Psoas muscle (tissue), 8 donors: ENCODE data around the gene MXI1. TPM values are rescaled to one million over a fixed set of nuclear protein-coding genes. Genes with fewer than 3 reads are reported as not detected.

Experiments used
- ATAC-seq, 4 donors: fragments of 200-7000 bp; cut with Tn5 transposase; one replicate each; pipeline ENCODE4 v1.9.1; 2020; ENCODE audit warnings: moderate library complexity in 3 of 4, mild to moderate bottlenecking in 2 of 4
- DNase-seq, 2 donors: peaks; one replicate each; pipeline ENCODE4 v3.0.0-alpha.2; 2020
- H3K27ac ChIP-seq: fragments of 200-600 bp; one replicate; pipeline ENCODE4 v1.8.0; 2022
- H3K27me3 ChIP-seq, 3 donors: fragments of 200-600 bp in 1 of 3; one replicate each; pipeline versions ENCODE4 v1.6.1 to v1.8.0; 2013 to 2022; ENCODE audit warnings: low read length in 2 of 3, mild to moderate bottlenecking in 2 of 3, moderate library complexity in 1 of 3; ENCODE audit not compliant: insufficient read depth in 3 of 3
- H3K36me3 ChIP-seq, 2 donors: fragments of 200-600 bp in 1 of 2; one replicate each; pipeline versions ENCODE4 v1.6.1 to v1.8.0; 2013 to 2022; ENCODE audit warnings: low read depth in 1 of 2, mild to moderate bottlenecking in 1 of 2, moderate library complexity in 1 of 2; ENCODE audit not compliant: insufficient read depth in 1 of 2
- H3K4me1 ChIP-seq: fragments of 200-600 bp; one replicate; pipeline ENCODE4 v1.8.0; 2022
- H3K4me3 ChIP-seq: fragments of 200-600 bp; one replicate; pipeline ENCODE4 v1.8.0; 2022; ENCODE audit warnings: mild to moderate bottlenecking
- H3K9me3 ChIP-seq: fragments of 200-600 bp; one replicate; pipeline ENCODE4 v1.8.0; 2022
- WGBS, 3 donors: extraction: QIAGEN DNeasy Blood & Tissue Kit; methylation state at CpG; one replicate each; pipeline versions ENCODE4 v1.1.6 to v1.1.7; 2013; 5-methylcytosine and 5-hydroxymethylcytosine counted together
- intact Hi-C, 2 donors: fragments of 100-400 bp; cut with DNase I; formaldehyde crosslinking; loops; one replicate each; pipeline versions ENCODE4 v1.11.0 to v1.14.2; 2022
- polyA plus RNA-seq, 3 donors: library from polyadenylated mRNA; stranded (reverse); fragments of 200-250 nt; gene quantifications; one replicate each; pipeline ENCODE4 v1.2.3, GENCODE V29; 2013
- total RNA-seq, 4 donors: library from RNA; stranded (reverse); fragmentation: NEBNext Ultra II Directional in 2 of 4; extraction: Animal tissue kit (Norgen Biotek cat#: 25700) in 2 of 4; gene quantifications; one replicate each; pipeline versions ENCODE4 v1.2.1 to v1.2.4, GENCODE V29; 2021 to 2023
- TF ChIP-seq, protein P1 (sequence below): fragments of 200-600 bp; IDR thresholded peaks from one replicate; pipeline ENCODE4 v1.8.0; 2022; ENCODE audit warnings: antibody characterized with exemption
- donor health status: healthy with polysubstance abuse.
- donor health status: DM: no; HTN: no; CAD: no; lungs with moderate emphysema.
- donor health status: Bipolar disorder and iron deficiency.
- donor health status: healthy.
- donor health status: DM: yes; HTN: yes; CAD: no.
- donor health status: DM: no; HTN: no; CAD: no.
- donor health status: DM: no; HTN: no; CAD: no.
- donor health status: DM: yes; HTN: yes; CAD: no.

The MXI1 gene
- total and polyA plus RNA-seq, 7 donors, result 5.5 to 50.3 (median 33.3) TPM

DNA sequence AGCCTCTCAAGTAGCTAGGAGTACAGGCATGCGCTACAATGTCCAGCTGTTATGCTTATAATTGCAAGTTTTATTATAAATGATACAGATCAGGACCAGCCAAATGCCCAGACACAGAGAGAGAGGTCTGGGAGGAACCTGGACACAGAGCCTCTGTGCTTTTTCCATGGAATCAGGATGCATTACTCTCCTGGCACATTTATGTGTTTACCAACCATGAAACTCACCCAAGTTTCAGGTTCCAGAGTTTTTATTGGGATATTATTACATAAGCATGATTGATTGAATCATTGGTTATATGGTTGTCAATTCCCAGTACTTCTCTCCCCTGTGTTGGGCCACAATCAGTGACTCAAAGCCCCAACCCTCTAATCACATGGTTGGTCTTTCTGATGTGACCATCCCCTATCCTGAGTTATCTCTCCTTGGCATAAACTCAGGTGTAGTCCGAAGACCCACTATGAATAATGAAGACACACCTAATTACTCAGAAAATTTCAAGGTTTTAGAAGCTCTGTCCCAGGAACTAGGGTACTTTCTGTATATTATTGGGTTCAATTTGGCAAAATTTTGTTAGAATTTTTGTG is 30.6 kb downstream of the MXI1 start:
- Histone ChIP-seq H3K27ac (no peak overlapping the region), H3K4me1 (peaks cover 11% of the 10 kb centered on the region), H3K36me3 (peaks cover 0 to 7% of the 10 kb centered on the region in 2 donors), H3K9me3 (no peaks in the 10 kb centered on the region), H3K4me3 (no peak overlapping the region), H3K27me3 (no peaks in the 10 kb centered on the region)
- WGBS, 3 donors, result 96 to 98% (median 97%) methylated on average over 2 of the region's 2 CpGs
- TF ChIP-seq, protein P1, sequence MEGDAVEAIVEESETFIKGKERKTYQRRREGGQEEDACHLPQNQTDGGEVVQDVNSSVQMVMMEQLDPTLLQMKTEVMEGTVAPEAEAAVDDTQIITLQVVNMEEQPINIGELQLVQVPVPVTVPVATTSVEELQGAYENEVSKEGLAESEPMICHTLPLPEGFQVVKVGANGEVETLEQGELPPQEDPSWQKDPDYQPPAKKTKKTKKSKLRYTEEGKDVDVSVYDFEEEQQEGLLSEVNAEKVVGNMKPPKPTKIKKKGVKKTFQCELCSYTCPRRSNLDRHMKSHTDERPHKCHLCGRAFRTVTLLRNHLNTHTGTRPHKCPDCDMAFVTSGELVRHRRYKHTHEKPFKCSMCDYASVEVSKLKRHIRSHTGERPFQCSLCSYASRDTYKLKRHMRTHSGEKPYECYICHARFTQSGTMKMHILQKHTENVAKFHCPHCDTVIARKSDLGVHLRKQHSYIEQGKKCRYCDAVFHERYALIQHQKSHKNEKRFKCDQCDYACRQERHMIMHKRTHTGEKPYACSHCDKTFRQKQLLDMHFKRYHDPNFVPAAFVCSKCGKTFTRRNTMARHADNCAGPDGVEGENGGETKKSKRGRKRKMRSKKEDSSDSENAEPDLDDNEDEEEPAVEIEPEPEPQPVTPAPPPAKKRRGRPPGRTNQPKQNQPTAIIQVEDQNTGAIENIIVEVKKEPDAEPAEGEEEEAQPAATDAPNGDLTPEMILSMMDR, result no peak
- DNase-seq (no peak), ATAC-seq (no peak)
- intact Hi-C loops, result no loop called here

DNA sequence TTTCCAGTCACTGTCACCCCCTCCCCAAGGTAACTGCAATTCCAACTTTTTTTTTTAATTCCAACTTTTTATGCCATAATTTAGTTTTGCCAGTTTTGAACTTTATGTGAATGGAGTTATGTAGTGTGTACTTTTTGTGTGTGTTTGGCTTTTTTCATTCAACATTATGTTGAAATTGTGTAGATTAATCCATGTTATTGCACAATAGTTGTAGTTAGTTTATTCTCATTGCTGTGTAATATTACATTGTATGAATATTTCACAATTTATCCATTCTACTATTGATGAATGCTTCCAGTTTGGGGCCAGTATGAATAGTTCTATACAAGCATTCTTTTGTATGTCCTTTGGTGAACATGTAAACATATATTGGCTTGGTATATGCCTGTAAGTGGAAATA is 32.5 kb downstream of the MXI1 start:
- intact Hi-C loops, result no loop called here
- Histone ChIP-seq H3K4me3 (no peak overlapping the region), H3K9me3 (no peaks in the 10 kb centered on the region), H3K36me3 (peaks cover 0 to 7% of the 10 kb centered on the region in 2 donors), H3K27ac (no peak overlapping the region), H3K4me1 (peaks cover 12% of the 10 kb centered on the region), H3K27me3 (no peaks in the 10 kb centered on the region)
- TF ChIP-seq, protein P1, result no peak
- DNase-seq (no peak), ATAC-seq (no peak)

DNA sequence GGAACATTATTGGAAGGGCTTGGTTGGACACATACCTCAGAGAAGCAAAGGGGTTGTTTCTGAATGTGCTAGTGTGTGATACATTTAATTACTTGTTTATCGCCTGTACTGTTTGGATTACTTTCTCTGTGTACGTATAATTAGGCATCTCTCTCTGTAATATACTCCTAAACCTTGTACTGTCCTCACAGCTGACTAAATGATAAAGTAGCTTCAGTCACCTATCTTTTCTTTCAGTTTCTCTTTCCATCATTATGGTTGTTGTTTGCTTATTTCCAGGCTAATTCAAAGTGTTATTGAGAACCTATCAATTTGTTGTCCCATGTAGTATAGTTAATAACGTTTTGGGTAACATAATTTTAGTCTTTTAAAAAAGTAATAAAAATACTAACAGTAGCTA is 34.0 kb downstream of the MXI1 start:
- DNase-seq, result no peak
- Histone ChIP-seq H3K9me3 (no peaks in the 10 kb centered on the region), H3K36me3 (peaks cover 0 to 21% of the 10 kb centered on the region in 2 donors), H3K27me3 (no peaks in the 10 kb centered on the region), H3K4me3 (no peak overlapping the region), H3K4me1 (peaks cover 15% of the 10 kb centered on the region), H3K27ac (no peak overlapping the region)
- ATAC-seq, result no peak
- 70 to 85% (median 79%) methylated on average over 3 of the region's 3 CpGs for WGBS, 3 donors
- intact Hi-C loops, result no loop called here
- TF ChIP-seq, protein P1, result no peak

DNA sequence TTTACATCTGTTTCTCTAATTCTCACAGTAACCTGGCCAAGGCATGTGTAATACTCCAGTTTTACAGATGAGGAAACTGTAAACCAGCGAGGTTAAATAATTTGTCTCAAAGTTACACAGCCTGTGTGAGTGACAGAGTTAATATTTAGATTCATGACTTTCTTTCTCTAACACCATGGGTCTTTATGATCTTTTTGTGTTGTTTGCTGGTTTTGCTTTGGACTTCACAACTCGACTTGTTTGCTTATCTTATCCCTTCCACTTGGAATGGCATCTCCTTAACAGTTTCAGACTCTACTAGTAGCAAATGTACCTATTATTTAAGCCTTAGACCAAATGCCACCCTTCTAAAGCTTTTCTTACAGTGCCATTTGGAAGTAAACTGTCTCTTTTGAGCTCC is 34.4 kb downstream of the MXI1 start:
- 76 to 88% (median 79%) methylated on average over 2 of the region's 2 CpGs for WGBS, 3 donors
- no peaks in the 10 kb centered on the region for H3K9me3 ChIP-seq
- H3K36me3 ChIP-seq, result peaks cover 0 to 24% of the 10 kb centered on the region in 2 donors
- no peak overlapping the region for H3K4me3 ChIP-seq
- H3K27me3 ChIP-seq, result no peaks in the 10 kb centered on the region
- H3K4me1 ChIP-seq, result peaks cover 15% of the 10 kb centered on the region
- no peak overlapping the region for H3K27ac ChIP-seq
- TF ChIP-seq, protein P1, result no peak
- intact Hi-C loops, result no loop called here
- DNase-seq (no peak), ATAC-seq (no peak)

DNA sequence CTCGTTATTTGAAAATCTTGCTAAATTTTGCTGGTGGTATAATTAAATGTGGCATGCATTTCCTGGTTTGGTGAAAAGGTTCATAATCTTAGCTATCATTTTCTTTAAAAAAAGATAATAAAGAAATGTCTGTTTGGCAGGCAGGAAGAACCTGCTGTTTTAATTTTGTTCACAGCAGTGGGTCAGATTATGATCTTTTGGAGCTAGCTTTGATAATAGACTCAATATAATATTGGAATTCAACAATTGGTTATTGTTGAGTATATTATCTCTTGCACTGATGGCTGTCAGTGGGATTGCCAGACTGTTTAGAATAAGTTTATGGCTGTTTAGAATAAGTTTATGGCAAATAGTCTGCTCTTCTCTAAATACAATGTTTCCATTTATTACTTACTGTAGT is 35.1 kb downstream of the MXI1 start:
- Histone ChIP-seq H3K9me3 (no peaks in the 10 kb centered on the region), H3K27ac (no peak overlapping the region), H3K27me3 (no peaks in the 10 kb centered on the region), H3K4me1 (peaks cover 15% of the 10 kb centered on the region), H3K36me3 (peaks cover 0 to 23% of the 10 kb centered on the region in 2 donors), H3K4me3 (no peak overlapping the region)
- TF ChIP-seq, protein P1, result no peak
- DNase-seq (no peak), ATAC-seq (no peak)
- intact Hi-C loops, result no loop called here
- 89 to 93% (median 92%) methylated on average over 1 of the region's 1 CpG for WGBS, 3 donors
